K562 (cell line): ENCODE measurements around the gene ZNF382. TPM values are rescaled to one million over a fixed set of nuclear protein-coding genes. Genes with fewer than 3 reads are reported as not detected.

Experiments used
- LEF1 ChIP-seq: fragments of 450-650 bp; IDR thresholded peaks from 2 replicates; pipeline ENCODE4 v1.6.1; 2016; ENCODE audit warnings: mild to moderate bottlenecking
- NFYB ChIP-seq: IDR thresholded peaks from 2 replicates; pipeline ENCODE4 v1.6.1; 2011; ENCODE audit warnings: mild to moderate bottlenecking, moderate library complexity; ENCODE audit not compliant: insufficient read length; ENCODE audit errors: extremely low read depth
- RBM25 ChIP-seq: fragments of 200-400 bp; formaldehyde crosslinking; IDR thresholded peaks from 2 replicates; pipeline ENCODE4 v1.6.1; 2018; ENCODE audit warnings: low read length, low read depth, moderate library complexity; ENCODE audit not compliant: severe bottlenecking
- SIN3A ChIP-seq, 2 experiments: fragments of 150-350 bp in 1 of 2; IDR thresholded peaks; 2 replicates each; pipeline ENCODE4 v1.6.1; 2011 to 2016; ENCODE audit warnings: borderline replicate concordance in 2 of 2, low read depth in 2 of 2, low read length in 2 of 2, mild to moderate bottlenecking in 2 of 2, moderate library complexity in 2 of 2; ENCODE audit not compliant: control insufficient read depth in 1 of 2
- SREBF2 ChIP-seq: sonication (generic); formaldehyde crosslinking; IDR thresholded peaks from 2 replicates; pipeline ENCODE4 v1.4.0; 2020; ENCODE audit warnings: mild to moderate bottlenecking, missing genetic modification reagents
- ZBTB17 ChIP-seq: fragments of 450-650 bp; formaldehyde crosslinking; IDR thresholded peaks from 2 replicates; pipeline ENCODE4 v1.4.0; 2020; ENCODE audit warnings: mild to moderate bottlenecking
- ZFX ChIP-seq: sonication (generic); formaldehyde crosslinking; IDR thresholded peaks from 2 replicates; pipeline ENCODE4 v1.8.0; 2022; ENCODE audit warnings: mild to moderate bottlenecking, missing genetic modification reagents, moderate library complexity
- ZNF146 ChIP-seq: IDR thresholded peaks from one replicate; pipeline ENCODE4 v1.6.1; 2018; ENCODE audit warnings: missing compliant biosample characterization; ENCODE audit not compliant: unreplicated experiment
- ZNF668 ChIP-seq: fragments of 250-450 bp; sonication (Bioruptor Pico); IDR thresholded peaks from 2 replicates; pipeline ENCODE4 v1.8.0; 2022; ENCODE audit warnings: mild to moderate bottlenecking, inconsistent platforms
- polyA plus RNA-seq, 8 experiments: library from polyadenylated mRNA; depleted of rRNA in 4 of 8; stranded (reverse) in 5 of 8; unstranded in 3 of 8; fragments of >200 nt; fragmentation: Nextera tagmentation in 2 of 8; fragmentation: Illumina TruSeq in 1 of 8; extraction: Ambion mirVana in 2 of 8; extraction: Trizol in 1 of 8; gene quantifications; 2 replicates each; pipeline versions ENCODE4 v1.2.1 to v1.2.3, GENCODE V29; 2011 to 2014; ENCODE audit warnings: inconsistent platforms in 1 of 8, missing spikeins in 1 of 8
- total RNA-seq, 7 experiments: library from RNA; depleted of rRNA in 6 of 7; stranded (reverse); fragments of >200 nt in 6 of 7; fragmentation: Illumina TruSeq in 2 of 7; extraction: Trizol in 2 of 7; gene quantifications; 2 replicates each; pipeline versions ENCODE4 v1.2.1 to v1.2.3, GENCODE V29; 2011 to 2021; ENCODE audit warnings: low replicate concordance in 1 of 7
- TF ChIP-seq, protein P1 (sequence below): IDR thresholded peaks from 3 replicates; pipeline ENCODE4 v1.6.1; 2011; ENCODE audit warnings: borderline replicate concordance, mild to moderate bottlenecking, moderate library complexity; ENCODE audit not compliant: insufficient read length; ENCODE audit errors: extremely low read depth
- TF ChIP-seq, protein P2 (sequence below): fragments of 250-450 bp; sonication (Bioruptor Pico); IDR thresholded peaks from 2 replicates; pipeline ENCODE4 v1.8.0; 2021; ENCODE audit warnings: borderline replicate concordance, mild to moderate bottlenecking, moderate library complexity; ENCODE audit not compliant: poor library complexity, severe bottlenecking
- TF ChIP-seq, protein P3 (sequence below): fragments of 200-800 bp; sonication (Bioruptor generic); IDR thresholded peaks from 2 replicates; pipeline ENCODE4 v1.6.1; 2016; ENCODE audit warnings: missing genetic modification characterization, missing compliant biosample characterization
- TF ChIP-seq, protein P4 (sequence below): fragments of 450-650 bp; formaldehyde crosslinking; IDR thresholded peaks from 2 replicates; pipeline ENCODE4 v1.4.0; 2020; ENCODE audit warnings: mild to moderate bottlenecking
- TF ChIP-seq, protein P5 (sequence below): fragments of 450-650 bp; formaldehyde crosslinking; IDR thresholded peaks from 2 replicates; pipeline ENCODE4 v1.4.0; 2020; ENCODE audit warnings: mild to moderate bottlenecking, mixed read lengths

Gene ZNF382
- total and polyA plus RNA-seq, 9 of the 15 experiments (the other 6 are each of a cell fraction or from before 2014, with no cell fraction given), result 0.04 to 0.27 (median 0.16) TPM; not detected in 5

DNA sequence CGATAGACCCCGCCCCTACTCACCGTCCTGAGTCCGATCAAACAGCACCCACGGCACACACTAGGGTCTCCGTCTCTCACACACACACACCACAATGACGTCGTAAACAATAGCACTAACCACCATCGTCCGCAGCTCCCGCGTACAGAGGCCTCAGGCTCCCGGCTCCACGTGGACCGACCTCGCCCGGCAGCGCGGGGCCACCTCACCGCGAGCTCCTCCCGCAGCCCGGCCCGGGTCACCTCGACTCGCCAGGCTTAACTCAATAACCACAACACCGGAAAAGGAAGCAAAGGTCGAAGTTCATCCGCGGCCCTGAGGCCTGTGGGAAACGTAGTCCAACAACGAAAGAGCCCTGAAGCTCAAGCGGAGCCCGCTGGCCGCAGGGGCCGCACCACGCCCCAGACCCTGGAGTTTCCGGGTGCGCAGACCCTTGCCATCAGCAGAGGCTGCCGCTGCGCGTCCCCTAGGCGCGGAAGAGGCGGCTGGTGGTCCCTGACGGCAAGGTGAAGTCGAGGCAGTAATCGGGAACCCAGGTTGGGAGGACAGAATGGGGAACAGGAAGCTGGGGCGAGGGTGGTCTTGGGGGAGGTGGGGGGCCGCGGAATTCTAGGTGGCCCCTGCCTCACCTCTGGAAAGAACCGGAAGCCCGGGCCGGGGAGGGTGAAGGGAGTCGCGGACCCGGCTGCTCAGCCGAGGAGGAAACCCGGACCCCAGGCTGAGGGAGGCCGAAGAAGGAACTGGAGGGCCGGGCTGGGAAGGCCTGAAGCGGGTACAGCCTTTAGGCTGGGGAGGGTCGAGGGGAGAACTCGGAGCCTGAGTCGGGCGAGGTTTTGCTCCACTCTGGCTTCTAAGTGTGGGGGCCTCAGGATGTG, 31.9 kb upstream of the ZNF382 start, which contains the start of gene ZNF529 (continued):
- no peak for TF ChIP-seq SREBF2 (CRISPR knock-in tag)
- TF ChIP-seq, protein P1, sequence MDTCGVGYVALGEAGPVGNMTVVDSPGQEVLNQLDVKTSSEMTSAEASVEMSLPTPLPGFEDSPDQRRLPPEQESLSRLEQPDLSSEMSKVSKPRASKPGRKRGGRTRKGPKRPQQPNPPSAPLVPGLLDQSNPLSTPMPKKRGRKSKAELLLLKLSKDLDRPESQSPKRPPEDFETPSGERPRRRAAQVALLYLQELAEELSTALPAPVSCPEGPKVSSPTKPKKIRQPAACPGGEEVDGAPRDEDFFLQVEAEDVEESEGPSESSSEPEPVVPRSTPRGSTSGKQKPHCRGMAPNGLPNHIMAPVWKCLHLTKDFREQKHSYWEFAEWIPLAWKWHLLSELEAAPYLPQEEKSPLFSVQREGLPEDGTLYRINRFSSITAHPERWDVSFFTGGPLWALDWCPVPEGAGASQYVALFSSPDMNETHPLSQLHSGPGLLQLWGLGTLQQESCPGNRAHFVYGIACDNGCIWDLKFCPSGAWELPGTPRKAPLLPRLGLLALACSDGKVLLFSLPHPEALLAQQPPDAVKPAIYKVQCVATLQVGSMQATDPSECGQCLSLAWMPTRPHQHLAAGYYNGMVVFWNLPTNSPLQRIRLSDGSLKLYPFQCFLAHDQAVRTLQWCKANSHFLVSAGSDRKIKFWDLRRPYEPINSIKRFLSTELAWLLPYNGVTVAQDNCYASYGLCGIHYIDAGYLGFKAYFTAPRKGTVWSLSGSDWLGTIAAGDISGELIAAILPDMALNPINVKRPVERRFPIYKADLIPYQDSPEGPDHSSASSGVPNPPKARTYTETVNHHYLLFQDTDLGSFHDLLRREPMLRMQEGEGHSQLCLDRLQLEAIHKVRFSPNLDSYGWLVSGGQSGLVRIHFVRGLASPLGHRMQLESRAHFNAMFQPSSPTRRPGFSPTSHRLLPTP, result no peak
- peak; percentile 66; the same call in 1 of the 2 replicates for TF ChIP-seq ZBTB17 (CRISPR knock-in tag)
- no peak for TF ChIP-seq ZNF146 (CRISPR knock-in tag)
- no peak for TF ChIP-seq RBM25
- TF ChIP-seq, protein P2, sequence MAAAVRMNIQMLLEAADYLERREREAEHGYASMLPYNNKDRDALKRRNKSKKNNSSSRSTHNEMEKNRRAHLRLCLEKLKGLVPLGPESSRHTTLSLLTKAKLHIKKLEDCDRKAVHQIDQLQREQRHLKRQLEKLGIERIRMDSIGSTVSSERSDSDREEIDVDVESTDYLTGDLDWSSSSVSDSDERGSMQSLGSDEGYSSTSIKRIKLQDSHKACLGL (CRISPR knock-in tag), result peak; percentile 43
- TF ChIP-seq NFYB, result no peak
- no peak for TF ChIP-seq LEF1
- TF ChIP-seq SIN3A (IDR thresholded peaks at IDR 0.05; ENCODE audit: borderline replicate concordance in 2 of 2, control insufficient read depth in 1 of 2, low read depth in 2 of 2, low read length in 2 of 2), result peak in 1 of 2 experiments; percentile 74; a peak in 1 of 4 replicates
- peak; percentile 96 for TF ChIP-seq ZFX (CRISPR knock-in tag)
- no peak for TF ChIP-seq ZNF668
- TF ChIP-seq, protein P3, sequence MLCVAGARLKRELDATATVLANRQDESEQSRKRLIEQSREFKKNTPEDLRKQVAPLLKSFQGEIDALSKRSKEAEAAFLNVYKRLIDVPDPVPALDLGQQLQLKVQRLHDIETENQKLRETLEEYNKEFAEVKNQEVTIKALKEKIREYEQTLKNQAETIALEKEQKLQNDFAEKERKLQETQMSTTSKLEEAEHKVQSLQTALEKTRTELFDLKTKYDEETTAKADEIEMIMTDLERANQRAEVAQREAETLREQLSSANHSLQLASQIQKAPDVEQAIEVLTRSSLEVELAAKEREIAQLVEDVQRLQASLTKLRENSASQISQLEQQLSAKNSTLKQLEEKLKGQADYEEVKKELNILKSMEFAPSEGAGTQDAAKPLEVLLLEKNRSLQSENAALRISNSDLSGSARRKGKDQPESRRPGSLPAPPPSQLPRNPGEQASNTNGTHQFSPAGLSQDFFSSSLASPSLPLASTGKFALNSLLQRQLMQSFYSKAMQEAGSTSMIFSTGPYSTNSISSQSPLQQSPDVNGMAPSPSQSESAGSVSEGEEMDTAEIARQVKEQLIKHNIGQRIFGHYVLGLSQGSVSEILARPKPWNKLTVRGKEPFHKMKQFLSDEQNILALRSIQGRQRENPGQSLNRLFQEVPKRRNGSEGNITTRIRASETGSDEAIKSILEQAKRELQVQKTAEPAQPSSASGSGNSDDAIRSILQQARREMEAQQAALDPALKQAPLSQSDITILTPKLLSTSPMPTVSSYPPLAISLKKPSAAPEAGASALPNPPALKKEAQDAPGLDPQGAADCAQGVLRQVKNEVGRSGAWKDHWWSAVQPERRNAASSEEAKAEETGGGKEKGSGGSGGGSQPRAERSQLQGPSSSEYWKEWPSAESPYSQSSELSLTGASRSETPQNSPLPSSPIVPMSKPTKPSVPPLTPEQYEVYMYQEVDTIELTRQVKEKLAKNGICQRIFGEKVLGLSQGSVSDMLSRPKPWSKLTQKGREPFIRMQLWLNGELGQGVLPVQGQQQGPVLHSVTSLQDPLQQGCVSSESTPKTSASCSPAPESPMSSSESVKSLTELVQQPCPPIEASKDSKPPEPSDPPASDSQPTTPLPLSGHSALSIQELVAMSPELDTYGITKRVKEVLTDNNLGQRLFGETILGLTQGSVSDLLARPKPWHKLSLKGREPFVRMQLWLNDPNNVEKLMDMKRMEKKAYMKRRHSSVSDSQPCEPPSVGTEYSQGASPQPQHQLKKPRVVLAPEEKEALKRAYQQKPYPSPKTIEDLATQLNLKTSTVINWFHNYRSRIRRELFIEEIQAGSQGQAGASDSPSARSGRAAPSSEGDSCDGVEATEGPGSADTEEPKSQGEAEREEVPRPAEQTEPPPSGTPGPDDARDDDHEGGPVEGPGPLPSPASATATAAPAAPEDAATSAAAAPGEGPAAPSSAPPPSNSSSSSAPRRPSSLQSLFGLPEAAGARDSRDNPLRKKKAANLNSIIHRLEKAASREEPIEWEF (CRISPR knock-in tag), result no peak
- TF ChIP-seq, protein P4, sequence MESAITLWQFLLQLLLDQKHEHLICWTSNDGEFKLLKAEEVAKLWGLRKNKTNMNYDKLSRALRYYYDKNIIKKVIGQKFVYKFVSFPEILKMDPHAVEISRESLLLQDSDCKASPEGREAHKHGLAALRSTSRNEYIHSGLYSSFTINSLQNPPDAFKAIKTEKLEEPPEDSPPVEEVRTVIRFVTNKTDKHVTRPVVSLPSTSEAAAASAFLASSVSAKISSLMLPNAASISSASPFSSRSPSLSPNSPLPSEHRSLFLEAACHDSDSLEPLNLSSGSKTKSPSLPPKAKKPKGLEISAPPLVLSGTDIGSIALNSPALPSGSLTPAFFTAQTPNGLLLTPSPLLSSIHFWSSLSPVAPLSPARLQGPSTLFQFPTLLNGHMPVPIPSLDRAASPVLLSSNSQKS (CRISPR knock-in tag), result no peak
- TF ChIP-seq, protein P5, sequence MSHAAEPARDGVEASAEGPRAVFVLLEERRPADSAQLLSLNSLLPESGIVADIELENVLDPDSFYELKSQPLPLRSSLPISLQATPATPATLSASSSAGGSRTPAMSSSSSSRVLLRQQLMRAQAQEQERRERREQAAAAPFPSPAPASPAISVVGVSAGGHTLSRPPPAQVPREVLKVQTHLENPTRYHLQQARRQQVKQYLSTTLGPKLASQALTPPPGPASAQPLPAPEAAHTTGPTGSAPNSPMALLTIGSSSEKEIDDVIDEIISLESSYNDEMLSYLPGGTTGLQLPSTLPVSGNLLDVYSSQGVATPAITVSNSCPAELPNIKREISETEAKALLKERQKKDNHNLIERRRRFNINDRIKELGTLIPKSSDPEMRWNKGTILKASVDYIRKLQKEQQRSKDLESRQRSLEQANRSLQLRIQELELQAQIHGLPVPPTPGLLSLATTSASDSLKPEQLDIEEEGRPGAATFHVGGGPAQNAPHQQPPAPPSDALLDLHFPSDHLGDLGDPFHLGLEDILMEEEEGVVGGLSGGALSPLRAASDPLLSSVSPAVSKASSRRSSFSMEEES (CRISPR knock-in tag), result no peak
